BLaER1 treated with 17β-estradiol and CSF1 and Interleukin-3, amounts not matched to agents 10 nM and 100 nM (cell line): Measurements from ENCODE around the gene GTF2E1.

Experiments used
- H3K27ac ChIP-seq, 11 experiments: shearing (Covaris generic); formaldehyde crosslinking; 2 replicates each; pipeline ENCODE4 v1.8.1; 2022
- H3K27me3 ChIP-seq, 11 experiments: shearing (Covaris generic); formaldehyde crosslinking; 2 replicates each; pipeline ENCODE4 v1.8.1; 2022
- H3K36me3 ChIP-seq, 11 experiments: shearing (Covaris generic); formaldehyde crosslinking; 2 replicates each; pipeline ENCODE4 v1.8.1; 2022
- H3K4me1 ChIP-seq, 10 experiments: shearing (Covaris generic); formaldehyde crosslinking; 2 replicates each; pipeline ENCODE4 v1.8.1; 2022
- H3K4me2 ChIP-seq, 11 experiments: shearing (Covaris generic); formaldehyde crosslinking; 2 replicates each; pipeline ENCODE4 v1.8.1; 2022
- H3K4me3 ChIP-seq, 10 experiments: shearing (Covaris generic); formaldehyde crosslinking; 2 replicates each; pipeline ENCODE4 v1.8.1; 2022
- H3K9ac ChIP-seq, 11 experiments: shearing (Covaris generic); formaldehyde crosslinking; 2 replicates each; pipeline ENCODE4 v1.8.1; 2022
- H3K9me3 ChIP-seq, 11 experiments: shearing (Covaris generic); formaldehyde crosslinking; replicated peaks in 1 of 11; 2 replicates each; pipeline ENCODE4 v1.8.1; 2022
- H4K20me1 ChIP-seq, 11 experiments: shearing (Covaris generic); formaldehyde crosslinking; 2 replicates each; pipeline ENCODE4 v1.8.1; 2022
- Cebpa-rat ChIP-seq, 11 experiments: shearing (Covaris generic); IDR thresholded peaks; 2 replicates each; pipeline ENCODE4 v1.8.1; 2022

Gene GTF2E1

DNA sequence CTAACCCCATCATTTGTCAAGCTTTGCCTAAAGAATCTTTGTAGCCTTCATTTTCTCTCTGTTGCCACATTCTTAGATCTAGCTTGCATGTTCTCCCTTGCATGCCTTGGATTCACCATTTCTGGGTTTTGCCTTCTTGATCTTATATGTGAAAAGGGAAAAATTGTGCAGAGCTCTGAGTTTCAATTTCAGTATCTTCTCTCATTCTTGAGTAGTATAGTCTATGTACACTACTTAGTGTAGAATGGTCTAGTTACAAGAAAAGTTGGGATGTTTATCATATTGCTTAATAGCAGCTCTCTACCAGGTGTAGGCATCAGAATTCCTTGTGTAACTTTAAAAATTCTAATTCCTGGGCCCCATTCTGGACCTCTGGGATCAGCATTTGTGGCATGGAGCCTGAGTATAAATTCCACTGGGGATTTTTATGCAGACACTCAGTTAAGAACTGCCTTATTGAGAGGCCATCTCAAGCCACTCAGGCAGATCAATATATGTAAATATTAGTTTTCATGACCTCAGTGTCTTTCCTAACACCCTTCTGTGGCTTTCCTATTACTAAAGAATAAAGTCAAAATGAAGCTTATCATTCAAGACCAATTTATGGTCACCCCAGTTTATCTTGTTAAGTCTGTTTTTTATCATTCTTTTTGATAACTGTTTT, 23.4 kb downstream of the GTF2E1 start:
- peaks cover 0 to 80% (median 22%) of the 10 kb centered on the region in 11 experiments; a peak in 15 of 22 replicates for H4K20me1 ChIP-seq
- no peaks in the 10 kb centered on the region for H3K9me3 ChIP-seq
- H3K9ac ChIP-seq = no peak overlapping the region
- H3K27ac ChIP-seq = no peak overlapping the region
- H3K4me3 ChIP-seq = no peak overlapping the region
- H3K4me1 ChIP-seq = peaks cover 0 to 17% (median 3%) of the 10 kb centered on the region in 10 experiments; a peak in 6 of 20 replicates
- no peak for TF ChIP-seq Cebpa-rat (IDR thresholded peaks at IDR 0.05)
- no peak overlapping the region for H3K4me2 ChIP-seq
- peaks cover 5 to 47% (median 7%) of the 10 kb centered on the region in 11 experiments for H3K36me3 ChIP-seq
- H3K27me3 ChIP-seq = no peaks in the 10 kb centered on the region

GRCh38 chr3:120766576-120766975, 24.0 kb downstream of the GTF2E1 start:
- Histone ChIP-seq H3K4me1 (peaks cover 0 to 17% (median 3%) of the 10 kb centered on the region in 10 experiments; a peak in 6 of 20 replicates), H3K27ac (no peak overlapping the region), H3K4me3 (no peak overlapping the region), H3K36me3 (peaks cover 11 to 53% (median 13%) of the 10 kb centered on the region in 11 experiments), H3K9me3 (no peaks in the 10 kb centered on the region), H3K27me3 (no peaks in the 10 kb centered on the region), H3K4me2 (no peak overlapping the region), H4K20me1 (peaks cover 0 to 80% (median 22%) of the 10 kb centered on the region in 11 experiments; a peak in 15 of 22 replicates), H3K9ac (no peak overlapping the region)
- TF ChIP-seq Cebpa-rat (IDR thresholded peaks at IDR 0.05) = no peak

DNA sequence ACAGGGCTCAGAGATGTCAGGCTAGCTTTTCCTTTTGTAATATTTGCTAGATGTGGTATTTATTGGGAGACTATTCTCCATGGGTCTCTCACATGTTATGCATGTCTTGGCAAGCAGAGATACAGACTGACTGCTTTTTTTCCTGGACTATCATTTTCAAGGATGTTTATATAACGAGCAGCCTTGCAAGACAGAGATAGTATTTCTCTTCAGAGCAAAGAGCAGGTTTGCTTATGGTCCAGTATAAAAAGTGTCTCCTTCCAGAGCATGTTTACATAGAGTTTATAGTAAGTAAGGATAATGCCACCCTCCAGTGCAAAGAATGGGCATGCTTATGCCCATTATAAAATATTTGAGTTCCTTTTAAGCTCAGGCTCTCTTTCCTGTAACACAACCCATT, 24.6 kb downstream of the GTF2E1 start:
- TF ChIP-seq Cebpa-rat (IDR thresholded peaks at IDR 0.05) = no peak
- Histone ChIP-seq H3K4me2 (no peak overlapping the region), H3K4me1 (peaks cover 0 to 17% (median 3%) of the 10 kb centered on the region in 10 experiments; a peak in 6 of 20 replicates), H3K4me3 (no peak overlapping the region), H3K36me3 (peaks cover 17 to 59% (median 18%) of the 10 kb centered on the region in 11 experiments), H3K9me3 (no peaks in the 10 kb centered on the region), H3K27me3 (no peaks in the 10 kb centered on the region), H3K9ac (no peak overlapping the region), H4K20me1 (peaks cover 0 to 80% (median 22%) of the 10 kb centered on the region in 11 experiments; a peak in 15 of 22 replicates), H3K27ac (no peak overlapping the region)

GRCh38 chr3:120769436-120769835, 26.9 kb downstream of the GTF2E1 start:
- TF ChIP-seq Cebpa-rat (IDR thresholded peaks at IDR 0.05) = no peak
- no peaks in the 10 kb centered on the region for H3K4me1 ChIP-seq

DNA sequence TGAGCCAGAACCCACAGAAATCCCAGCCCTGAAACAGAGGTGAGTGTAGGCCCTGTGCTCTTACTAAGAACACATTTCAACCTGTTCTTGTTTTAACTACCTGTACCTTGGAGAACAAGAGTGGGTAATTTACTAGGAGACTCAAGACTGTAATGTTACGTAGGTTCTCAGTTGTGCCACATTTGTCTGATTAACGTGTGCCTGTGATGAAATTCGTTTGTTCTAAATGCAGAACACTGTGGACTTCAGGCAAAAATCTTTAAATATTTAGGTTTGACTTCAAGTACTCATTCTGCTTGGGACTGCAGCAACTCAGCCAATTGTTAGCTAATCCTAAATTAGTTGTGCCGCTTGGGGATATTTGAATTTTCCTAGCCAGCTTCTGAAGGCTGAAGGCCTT, 28.3 kb downstream of the GTF2E1 start:
- peaks cover 45 to 91% (median 52%) of the 10 kb centered on the region in 11 experiments for H3K36me3 ChIP-seq
- H3K27ac ChIP-seq = no peak overlapping the region
- no peak overlapping the region for H3K4me3 ChIP-seq
- TF ChIP-seq Cebpa-rat (IDR thresholded peaks at IDR 0.05) = no peak
- no peaks in the 10 kb centered on the region for H3K9me3 ChIP-seq
- H3K4me1 ChIP-seq = no peaks in the 10 kb centered on the region
- H4K20me1 ChIP-seq = peaks cover 0 to 49% (median 13%) of the 10 kb centered on the region in 11 experiments; a peak in 12 of 22 replicates
- no peak overlapping the region for H3K9ac ChIP-seq
- no peaks in the 10 kb centered on the region for H3K27me3 ChIP-seq
- no peak overlapping the region for H3K4me2 ChIP-seq

More at GRCh38 chr3:120769436-120769835, 26.9 kb downstream of the GTF2E1 start:
- H3K36me3 ChIP-seq = peaks cover 30 to 79% (median 38%) of the 10 kb centered on the region in 11 experiments
- H3K9ac ChIP-seq = no peak overlapping the region
- no peak overlapping the region for H3K27ac ChIP-seq
- H3K4me2 ChIP-seq = no peak overlapping the region
- no peak overlapping the region for H3K4me3 ChIP-seq
- H3K9me3 ChIP-seq = no peaks in the 10 kb centered on the region
- H4K20me1 ChIP-seq = peaks cover 0 to 60% (median 16%) of the 10 kb centered on the region in 11 experiments; a peak in 13 of 22 replicates
- H3K27me3 ChIP-seq = no peaks in the 10 kb centered on the region

- H3K27me3 ChIP-seq = no peaks in the 10 kb centered on the region
- no peaks in the 10 kb centered on the region for H3K9me3 ChIP-seq
- H3K4me3 ChIP-seq = no peak overlapping the region
- peaks cover 0 to 37% (median 8%) of the 10 kb centered on the region in 11 experiments; a peak in 11 of 22 replicates for H4K20me1 ChIP-seq
- H3K9ac ChIP-seq = no peak overlapping the region
- H3K36me3 ChIP-seq = peaks cover 57 to 94% (median 64%) of the 10 kb centered on the region in 11 experiments
- H3K4me2 ChIP-seq = no peak overlapping the region
- no peaks in the 10 kb centered on the region for H3K4me1 ChIP-seq
- H3K27ac ChIP-seq = no peak overlapping the region
- TF ChIP-seq Cebpa-rat (IDR thresholded peaks at IDR 0.05) = no peak
These were observed 29.5 kb downstream of the GTF2E1 start for GRCh38 chr3:120772081-120772480.

DNA sequence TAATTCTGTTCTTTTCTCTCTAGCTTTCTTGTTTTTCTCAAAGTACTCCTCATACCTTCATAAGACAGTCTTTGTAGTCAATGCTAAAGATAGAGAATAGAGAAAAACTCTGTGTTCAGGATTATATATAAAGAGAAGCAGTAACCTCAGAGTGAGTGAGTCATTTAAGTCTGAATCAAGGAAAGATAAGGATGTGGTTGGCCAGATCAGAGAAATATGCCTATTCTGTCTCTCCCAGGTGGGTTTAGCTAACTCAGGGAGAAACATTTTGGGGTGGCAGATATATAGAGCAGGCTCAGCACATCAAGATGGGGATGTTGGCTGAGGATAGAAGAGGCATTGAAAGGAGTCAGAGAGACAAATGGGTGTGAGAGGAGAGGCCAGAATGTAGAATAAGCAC, 31.4 kb downstream of the GTF2E1 start:
- Histone ChIP-seq H3K36me3 (peaks cover 66 to 96% (median 77%) of the 10 kb centered on the region in 11 experiments), H3K4me3 (no peak overlapping the region), H3K27ac (no peak overlapping the region), H3K4me1 (no peaks in the 10 kb centered on the region), H4K20me1 (peaks cover 0 to 19% (median 0%) of the 10 kb centered on the region in 11 experiments; a peak in 6 of 22 replicates), H3K27me3 (no peaks in the 10 kb centered on the region), H3K9me3 (no peaks in the 10 kb centered on the region), H3K9ac (no peak overlapping the region), H3K4me2 (no peak overlapping the region)
- TF ChIP-seq Cebpa-rat (IDR thresholded peaks at IDR 0.05) = no peak

GRCh38 chr3:120775411-120775810, 32.9 kb downstream of the GTF2E1 start:
- H3K36me3 ChIP-seq = peaks cover 74 to 96% (median 84%) of the 10 kb centered on the region in 11 experiments
- TF ChIP-seq Cebpa-rat (IDR thresholded peaks at IDR 0.05) = no peak

DNA sequence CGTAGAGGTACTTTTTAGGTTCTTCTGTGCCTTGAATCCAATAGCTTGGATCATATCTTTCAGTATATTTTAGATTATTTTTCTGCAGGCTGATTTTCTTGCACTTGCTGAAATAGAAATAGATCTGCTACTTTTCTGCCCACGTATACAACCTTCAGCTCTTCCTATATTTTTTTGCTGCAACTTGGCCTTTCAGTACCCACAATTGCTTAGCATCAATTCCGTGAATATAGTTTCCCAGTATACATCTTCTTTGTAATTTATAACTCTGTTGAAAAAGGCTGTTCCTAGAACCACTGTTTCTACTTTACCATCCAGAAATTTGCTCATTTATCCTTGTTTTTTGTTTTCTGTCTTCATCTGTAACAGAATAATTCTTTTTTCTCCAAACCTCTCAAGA, 36.2 kb downstream of the GTF2E1 start:
- H3K27me3 ChIP-seq = no peaks in the 10 kb centered on the region
- H3K36me3 ChIP-seq = peaks cover 63 to 92% (median 78%) of the 10 kb centered on the region in 11 experiments
- no peak overlapping the region for H3K27ac ChIP-seq
- H3K9me3 ChIP-seq = no peaks in the 10 kb centered on the region
- no peak overlapping the region for H3K4me2 ChIP-seq
- no peak overlapping the region for H3K4me3 ChIP-seq
- TF ChIP-seq Cebpa-rat (IDR thresholded peaks at IDR 0.05) = no peak
- no peak overlapping the region for H3K9ac ChIP-seq
- H3K4me1 ChIP-seq = no peaks in the 10 kb centered on the region
- no peaks in the 10 kb centered on the region for H4K20me1 ChIP-seq

More at GRCh38 chr3:120775411-120775810, 32.9 kb downstream of the GTF2E1 start:
- peaks cover 0 to 5% (median 0%) of the 10 kb centered on the region in 11 experiments; a peak in 1 of 22 replicates for H4K20me1 ChIP-seq
- H3K4me1 ChIP-seq = no peaks in the 10 kb centered on the region
- H3K9ac ChIP-seq = no peak overlapping the region
- no peaks in the 10 kb centered on the region for H3K9me3 ChIP-seq
- H3K27me3 ChIP-seq = no peaks in the 10 kb centered on the region
- H3K4me2 ChIP-seq = no peak overlapping the region
- no peak overlapping the region for H3K27ac ChIP-seq
- H3K4me3 ChIP-seq = no peak overlapping the region
